Muscle of arm (tissue), 12 donors: Measurements from ENCODE around the gene ZNF532. TPM values are rescaled to one million over a fixed set of nuclear protein-coding genes. Genes with fewer than 3 reads are reported as not detected.
"Not testable (repeated sequence)": the region's sequence is repeated elsewhere in the genome, so short reads cannot be mapped to it uniquely, and the experiment has no call there.

Experiments used
- DNase-seq: peaks from one replicate; pipeline ENCODE4 v3.0.0-alpha.2; 2013
- polyA plus RNA-seq, 12 donors: library from polyadenylated mRNA; unstranded; fragments of 120-200 nt; gene quantifications; one replicate each; pipeline ENCODE4 v1.2.1, GENCODE V29; 2013; ENCODE audit not compliant: insufficient read length in 12 of 12

Gene ZNF532
- polyA plus RNA-seq, 12 donors = 49.7 to 128 (median 68.7) TPM; not detected in 1

DNA sequence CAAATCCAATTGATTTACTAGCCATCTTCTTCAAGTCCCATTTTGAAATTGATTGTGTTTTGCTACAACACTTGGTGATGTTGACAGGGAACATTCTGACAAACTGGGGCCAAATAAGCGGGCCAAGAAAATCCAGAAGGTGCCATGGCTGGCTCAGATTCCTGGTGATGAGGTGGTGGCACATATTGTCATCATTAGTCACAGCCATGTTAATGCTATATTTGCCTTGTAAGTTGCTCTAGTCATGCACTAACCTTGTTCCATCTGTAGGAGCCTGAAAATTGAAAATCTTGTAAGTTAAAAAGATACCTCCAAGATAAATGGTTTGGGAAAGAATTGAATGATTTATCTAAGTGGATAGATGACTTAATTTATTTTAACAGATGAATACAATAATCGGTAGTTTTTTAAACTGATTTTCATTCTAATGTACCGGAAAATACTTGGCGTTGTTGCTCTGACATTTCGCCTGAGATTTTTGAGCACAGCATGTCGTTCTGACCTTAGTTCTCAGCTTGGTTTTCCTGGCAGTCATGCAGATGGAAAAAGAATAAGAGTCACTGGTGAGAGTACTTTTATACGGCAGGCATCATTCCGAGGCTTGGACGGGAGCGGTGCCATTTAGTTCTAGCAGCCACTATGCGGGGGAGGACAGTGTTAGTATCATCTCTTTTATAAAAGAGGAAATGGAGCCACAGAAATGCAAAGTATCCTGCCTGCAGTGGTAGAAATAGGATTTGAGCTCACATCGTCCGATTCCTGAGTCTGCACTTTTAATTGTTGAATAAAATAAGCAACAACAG lies 133.9 kb downstream of the ZNF532 start:
- peak; percentile 75 for DNase-seq

DNA sequence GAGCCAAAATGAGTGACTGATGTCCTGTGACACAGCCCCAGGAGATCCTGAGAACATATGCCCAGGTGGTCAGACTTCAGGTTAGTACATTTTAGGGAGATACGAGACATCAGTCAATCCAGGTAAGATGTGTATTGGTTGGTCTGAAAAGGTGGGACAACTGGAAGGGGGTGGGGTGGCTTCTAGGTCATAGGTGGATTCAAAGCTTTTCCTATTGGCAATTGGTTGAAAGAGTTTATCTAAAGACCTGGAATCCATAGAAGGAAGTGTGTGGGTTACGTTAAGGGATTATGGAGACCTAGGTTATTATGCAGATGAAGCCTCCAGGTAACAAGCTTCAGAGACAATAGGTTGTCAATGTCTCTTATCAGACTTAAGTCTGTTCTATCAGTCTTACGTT lies 136.5 kb downstream of the ZNF532 start:
- no peak for DNase-seq

DNA sequence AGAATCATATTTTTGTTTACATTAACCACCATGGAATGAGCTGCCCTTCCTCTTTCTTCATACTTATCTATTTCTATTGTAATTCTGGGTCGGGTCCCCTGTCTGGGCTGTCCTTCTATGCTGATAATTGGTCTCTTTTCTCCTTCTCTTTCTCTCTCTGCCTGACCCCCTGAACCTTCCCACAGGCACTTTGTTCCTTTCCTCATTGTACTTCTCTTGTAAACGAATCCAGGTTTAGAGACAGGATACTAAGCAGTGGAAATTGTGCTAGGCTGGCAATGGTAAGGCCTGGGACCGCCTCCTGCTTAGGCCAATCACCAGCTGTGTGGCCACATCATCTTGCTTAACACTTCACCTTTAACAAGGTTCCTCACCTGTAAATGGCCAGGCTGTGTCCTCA lies 137.0 kb downstream of the ZNF532 start:
- no peak for DNase-seq

DNA sequence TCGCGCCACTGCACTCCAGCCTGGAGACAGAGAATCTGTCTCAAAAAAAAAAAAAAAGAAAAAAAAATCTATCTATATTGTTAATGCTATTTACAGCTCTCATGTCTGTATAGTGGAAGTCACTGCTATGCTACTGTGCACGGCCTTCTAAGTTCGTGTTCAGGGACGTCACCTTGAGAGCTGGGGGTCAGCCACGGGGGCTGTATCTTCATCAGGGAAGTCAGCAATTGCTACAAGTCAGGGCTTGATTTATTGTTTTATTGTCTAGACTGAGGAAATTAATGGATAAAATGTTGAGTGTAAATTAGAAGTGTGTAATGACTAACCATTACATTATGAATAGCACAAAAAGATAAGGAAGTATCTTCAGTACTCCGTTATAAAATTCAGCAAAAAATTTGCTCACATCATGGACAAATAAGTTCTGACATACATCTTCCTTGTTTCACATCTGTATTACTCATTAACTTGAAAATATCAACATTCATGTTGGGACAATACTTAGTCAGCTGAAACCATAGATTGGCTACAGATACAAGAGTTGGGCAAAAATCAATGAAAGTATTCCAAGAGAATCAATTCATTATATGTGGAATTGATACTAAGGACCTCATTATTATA lies 138.4 kb downstream of the ZNF532 start:
- no peak for DNase-seq

DNA sequence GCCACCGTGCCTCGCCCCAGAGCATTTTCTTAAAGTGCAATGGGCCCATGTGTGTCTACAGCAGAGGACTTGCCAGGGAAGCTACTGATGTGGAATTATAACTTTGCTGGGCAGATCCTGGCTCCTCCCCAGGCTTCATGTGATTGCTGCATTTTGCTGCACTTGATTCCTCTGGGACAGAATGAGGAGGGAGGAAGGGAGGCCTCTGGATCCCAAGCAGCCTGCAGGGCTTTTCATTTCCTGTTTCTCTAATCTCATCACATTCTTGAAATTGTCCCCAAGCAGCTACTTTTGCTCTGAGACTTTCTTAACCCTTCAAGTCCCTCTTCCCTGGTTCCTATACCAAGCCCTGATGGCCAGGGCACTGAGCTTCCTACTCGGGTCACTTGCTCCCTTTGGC lies 140.6 kb downstream of the ZNF532 start:
- DNase-seq = no peak

DNA sequence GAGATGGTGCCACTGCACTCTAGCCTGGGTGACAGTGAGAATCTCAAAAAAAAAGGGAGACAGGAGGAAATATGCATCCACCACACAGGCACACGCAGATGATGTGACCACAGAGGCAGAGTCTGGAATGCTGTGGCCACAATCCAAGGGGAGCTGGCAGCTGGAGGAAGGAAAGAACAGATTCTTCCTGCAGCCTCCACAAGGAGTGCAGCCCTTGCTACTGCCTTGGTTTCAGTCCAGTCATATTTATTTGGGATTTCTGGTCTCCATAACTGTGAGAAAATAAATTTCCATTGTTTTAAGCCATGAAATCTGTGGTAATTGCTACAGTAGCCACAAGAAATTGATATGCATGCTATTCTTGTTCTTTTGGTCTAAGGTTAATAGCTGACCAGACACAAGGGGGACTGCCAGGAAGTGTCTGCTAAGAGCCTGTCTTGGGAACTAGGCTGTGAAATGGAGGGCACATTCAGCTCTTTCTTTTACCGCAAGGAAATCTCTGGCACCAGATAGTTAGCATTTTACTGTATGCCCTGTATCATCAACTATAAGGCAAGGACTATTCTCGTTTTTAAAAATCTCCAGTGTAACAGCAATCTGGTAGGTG lies 141.9 kb downstream of the ZNF532 start:
- no peak for DNase-seq

DNA sequence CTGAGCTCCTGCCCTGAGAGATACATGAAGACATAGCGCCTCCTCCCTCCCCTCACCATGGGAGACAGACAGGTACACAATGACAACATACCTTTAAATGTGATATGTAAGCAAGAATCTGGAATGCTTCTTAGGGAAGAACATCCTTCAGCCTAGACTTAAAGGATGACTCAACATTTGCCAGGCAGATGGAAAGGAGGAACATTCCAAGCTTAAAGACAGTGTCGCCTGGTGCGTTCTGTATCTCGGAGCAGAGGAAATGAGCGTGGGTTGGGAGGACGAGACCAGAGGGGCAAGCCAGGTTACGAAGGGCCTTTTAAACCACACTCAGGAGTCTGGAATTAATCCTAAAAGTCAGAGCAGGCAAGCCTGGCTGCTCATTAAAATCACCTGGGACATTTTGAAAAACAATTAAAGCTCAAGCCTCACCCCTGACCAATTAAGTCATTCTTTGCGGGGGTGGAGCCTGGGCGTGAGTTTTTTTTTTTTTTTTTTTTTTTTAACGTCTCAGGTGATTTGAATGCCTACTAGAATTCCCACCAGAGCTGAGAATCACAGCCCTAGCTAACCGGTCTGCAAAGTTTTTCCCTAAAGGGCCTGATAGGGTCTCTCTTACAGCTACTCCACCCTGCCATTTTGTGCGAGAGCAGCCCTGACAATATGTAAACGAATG lies 143.8 kb downstream of the ZNF532 start:
- DNase-seq = no peak

DNA sequence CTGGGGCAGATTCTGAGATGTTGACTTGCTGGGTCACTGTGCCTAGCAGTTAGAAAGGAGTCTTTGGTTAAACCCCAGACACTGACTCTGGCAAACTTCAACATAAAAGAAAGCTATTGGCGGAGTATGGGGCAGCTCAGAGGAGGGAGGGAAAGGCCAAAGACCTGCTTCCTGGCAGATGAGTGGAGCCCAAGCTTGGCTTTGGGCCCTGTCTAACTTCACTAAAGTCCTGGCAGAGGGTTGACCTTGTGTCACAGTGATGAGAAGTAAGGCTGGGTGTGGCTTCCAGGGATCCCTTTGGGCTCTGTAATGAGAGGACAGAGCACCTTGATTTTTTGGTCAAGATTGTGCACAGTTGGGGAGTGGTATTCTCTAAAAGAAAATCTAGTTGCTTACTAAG lies 145.2 kb downstream of the ZNF532 start:
- no peak for DNase-seq

DNA sequence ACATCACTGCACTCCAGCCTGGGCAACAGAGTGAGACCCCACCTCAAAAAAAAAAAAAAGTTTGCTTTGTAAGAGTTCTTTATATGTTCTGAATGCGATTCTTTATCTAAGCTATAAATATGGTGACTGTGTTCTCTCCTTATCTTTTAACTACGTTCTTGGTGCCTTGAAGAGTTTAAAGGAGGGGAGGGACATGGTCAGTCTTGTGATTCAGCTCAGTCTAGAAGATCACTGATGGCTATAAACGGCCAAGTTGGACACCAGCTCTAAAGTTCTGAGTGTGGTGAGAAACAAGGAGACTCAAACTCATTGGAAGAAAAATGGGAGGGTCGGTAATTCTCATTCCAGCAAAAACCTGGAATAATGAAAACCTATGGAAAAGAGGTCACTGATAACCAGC lies 146.6 kb downstream of the ZNF532 start:
- no peak for DNase-seq

DNA sequence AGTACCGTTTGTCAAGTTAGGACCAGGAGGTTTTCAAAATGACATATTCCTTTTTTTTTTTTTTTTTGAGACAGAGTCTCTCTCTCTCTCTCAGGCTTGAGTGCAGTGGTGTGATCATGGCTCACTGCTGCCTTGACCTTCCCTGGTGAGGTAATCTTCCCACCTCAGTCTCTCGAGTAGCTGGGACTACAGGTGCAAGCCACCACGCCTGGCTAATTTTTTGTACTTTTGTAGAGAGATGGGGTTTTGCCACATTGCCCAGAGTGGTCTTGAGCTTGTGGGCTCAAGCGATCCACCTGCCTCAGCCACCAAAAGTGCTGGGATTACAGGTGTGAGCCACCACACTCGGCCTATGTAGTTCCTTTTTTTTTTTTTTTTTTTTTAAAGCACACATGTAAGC lies 147.1 kb downstream of the ZNF532 start:
- no peak for DNase-seq

DNA sequence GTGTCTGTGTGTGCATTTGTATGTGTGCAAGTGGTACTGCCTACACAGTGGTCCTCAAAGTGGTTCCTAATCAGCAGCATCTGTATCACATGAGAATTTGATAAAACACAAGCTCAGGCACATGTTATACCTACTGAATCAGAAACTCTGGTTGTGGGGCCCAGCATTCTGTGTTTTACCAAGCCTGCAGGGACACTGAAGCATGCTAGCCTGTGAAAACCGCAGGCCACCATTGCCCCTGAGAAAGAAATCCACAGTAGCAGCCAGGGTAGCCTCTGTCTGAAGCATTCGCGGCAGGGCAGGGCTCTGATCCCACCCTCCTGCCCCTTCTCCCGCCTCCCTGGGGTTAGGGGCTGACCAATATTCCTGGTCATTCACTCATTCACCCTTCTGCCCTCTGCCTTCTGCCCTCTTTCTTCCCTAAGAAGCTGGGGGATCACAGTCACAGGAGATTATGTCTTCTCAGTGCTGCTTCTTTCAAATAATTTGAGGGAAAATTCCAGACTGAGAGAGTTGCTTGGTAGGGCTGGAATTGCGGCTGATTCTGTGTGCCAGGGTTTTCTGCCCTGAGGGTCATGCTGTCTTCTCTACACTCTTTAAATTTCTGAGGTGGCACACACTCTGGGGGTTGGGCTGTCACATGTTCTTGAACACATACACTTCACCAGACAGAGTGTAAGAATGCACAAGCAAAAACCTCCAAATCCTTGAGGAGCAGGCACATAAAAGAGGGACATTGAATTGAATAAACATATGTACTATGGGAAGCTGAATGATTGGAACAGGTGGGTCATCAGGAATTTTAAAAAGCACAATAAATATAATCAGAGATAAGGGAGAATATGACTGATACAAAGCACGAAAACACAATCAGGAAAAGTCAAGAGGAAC lies 148.4 kb downstream of the ZNF532 start:
- no peak for DNase-seq

DNA sequence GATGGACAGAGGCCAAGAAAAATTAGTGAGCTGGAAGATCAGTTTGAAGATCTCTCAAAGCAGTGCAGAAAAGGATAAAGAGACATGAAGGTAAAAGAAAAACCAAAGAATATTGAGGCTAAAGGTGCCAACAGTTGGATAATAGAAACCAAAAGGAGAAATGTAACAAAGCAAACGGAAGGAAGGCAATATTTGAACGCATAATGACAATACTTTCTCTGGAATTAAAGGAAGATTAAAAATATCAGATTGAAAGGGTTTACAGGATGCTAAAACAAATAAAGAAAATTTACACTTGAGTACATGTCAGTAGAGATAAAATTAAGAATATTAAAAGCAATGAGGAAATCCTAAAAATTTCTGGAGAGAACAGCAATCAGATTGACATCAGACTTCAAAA lies 149.1 kb downstream of the ZNF532 start:
- no peak for DNase-seq

DNA sequence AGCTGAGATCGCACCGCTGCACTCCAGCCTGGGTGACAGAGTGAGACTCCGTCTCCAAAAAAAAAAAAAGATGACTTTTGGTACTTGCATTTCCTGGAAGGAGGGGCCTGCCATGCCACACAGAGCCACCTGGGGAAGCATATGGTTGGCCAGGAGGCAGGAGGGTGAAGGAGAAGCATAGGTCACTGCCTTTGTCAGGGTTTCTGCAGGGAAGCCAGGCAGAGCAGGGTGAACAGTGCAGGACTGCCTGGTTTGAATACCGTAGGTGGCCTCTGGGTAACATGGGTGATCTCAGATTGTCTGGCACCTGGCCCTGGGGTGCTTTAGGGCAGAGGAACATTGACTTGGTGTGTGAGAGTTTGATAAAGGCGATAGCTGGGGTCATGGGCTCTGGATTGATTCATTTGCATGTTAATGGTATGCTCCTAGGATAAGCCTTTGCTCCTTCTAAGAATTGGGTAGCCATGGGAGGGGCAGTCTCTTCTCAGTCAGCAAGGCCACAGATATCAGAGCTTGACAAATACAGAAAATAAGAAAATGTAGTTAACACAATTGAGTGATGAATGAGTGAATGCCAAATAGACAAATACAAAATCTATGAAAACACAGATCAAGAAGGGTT lies 151.0 kb downstream of the ZNF532 start:
- DNase-seq = no peak

DNA sequence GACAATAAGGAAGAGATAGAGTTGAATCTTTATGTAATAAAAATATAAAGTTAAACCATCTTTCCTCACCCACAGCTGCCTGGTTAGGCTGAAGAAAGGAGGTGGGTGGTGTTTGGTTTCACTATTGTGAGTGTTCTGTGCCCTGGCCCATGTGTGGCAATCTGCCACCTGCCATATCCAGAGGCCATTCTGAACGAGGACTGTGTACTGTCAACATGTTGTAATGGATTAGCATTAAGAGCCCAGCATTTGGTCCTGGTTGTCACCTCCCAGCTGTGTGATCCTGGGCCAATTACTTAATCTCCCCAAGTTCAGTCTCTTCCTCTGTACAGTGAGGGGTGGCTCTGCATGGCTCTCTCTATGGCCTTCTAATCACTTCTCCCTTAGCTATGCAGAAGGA lies 156.8 kb downstream of the ZNF532 start:
- DNase-seq = no peak

DNA sequence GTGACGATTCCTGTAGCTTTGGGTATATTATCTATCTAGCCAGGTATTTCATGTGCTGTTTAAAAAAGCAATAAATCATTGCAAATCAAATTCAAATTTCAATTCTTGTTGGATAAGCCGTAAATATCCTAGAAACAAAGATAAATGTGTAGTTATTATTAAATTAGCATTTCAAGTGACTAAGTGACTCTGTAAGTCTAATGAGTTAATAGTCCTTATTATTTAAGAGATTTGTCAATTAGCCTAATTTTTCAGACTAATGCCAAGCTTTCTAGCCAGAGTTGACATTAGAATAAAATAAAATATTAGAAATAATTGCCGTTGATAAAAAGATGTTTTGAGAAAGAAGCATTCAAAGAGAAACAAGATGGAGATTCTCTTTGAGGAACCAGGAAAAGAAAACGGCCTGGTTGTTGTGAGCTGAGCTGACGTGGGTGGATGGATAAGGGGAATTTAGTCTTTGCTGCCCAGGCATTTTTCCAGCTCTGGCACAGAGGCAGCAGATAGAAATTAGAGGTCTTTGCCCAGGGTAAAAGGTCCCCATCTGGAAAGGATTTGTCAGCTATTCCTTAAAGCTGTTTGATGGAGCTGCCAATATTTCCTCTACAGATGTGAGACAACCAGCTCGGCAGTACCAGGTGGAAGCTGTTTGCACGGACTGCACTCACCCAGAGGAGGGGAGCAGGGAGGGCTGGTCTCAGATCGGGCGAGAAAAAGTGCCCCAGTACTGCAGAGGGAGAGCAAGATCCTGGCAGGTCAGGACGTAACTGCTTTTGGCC lies 157.7 kb downstream of the ZNF532 start:
- peak; percentile 57 for DNase-seq

DNA sequence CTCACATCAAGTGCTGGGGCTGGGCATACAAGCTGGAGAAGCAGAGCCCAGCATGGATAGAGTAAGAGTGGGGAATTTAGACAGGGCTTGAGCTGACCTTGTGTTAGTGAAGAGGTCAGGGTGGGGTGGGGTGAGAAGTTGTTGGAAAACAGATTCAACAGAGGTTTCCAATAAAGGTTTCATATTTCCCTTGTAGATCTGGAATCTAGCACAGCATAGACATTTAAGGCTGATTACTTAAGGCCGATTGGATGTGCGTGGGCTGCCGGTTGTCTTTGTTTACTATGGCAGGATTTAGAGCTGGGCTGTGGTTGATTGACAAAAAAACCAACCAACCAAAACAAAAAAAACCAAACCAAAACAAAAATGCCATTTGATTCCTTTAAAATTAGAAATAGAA lies 160.2 kb downstream of the ZNF532 start:
- no peak for DNase-seq

DNA sequence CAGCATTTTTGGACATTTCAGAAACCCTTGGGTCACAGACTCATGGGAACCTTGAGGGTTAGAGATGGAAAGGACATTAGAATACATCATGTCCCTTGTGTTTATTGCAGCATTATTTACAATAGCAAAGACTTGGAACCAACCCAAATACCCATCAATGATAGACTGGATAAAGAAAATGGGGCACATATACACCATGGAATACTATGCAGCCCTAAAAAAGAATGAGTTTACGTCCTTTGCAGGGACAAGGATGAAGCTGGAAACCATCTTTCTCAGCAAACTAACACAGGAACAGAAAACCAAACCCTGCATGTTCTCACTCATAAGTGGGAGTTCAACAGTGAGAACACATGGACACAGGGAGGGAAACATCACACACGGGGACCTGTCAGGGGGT lies 160.9 kb downstream of the ZNF532 start:
- DNase-seq = not testable (repeated sequence)

DNA sequence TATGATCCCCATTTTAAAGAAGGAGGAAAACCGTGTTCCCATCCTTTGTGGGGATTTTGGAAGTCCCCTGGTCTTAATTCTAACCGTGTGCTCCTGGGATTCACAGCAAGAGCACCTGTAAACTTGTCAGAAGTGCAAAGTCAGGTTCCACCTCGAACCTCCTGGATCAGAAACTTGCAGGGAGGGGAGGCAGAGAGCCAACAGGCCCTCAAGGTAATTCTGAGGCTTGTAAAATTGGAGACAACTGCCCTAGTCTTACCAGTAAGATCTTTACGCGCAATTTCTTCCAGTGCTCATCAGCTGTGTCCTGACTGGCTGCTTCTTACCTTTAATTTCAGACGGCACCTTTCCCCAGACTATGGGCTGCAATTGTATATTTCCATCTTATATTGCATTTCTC lies 161.7 kb downstream of the ZNF532 start:
- no peak for DNase-seq

DNA sequence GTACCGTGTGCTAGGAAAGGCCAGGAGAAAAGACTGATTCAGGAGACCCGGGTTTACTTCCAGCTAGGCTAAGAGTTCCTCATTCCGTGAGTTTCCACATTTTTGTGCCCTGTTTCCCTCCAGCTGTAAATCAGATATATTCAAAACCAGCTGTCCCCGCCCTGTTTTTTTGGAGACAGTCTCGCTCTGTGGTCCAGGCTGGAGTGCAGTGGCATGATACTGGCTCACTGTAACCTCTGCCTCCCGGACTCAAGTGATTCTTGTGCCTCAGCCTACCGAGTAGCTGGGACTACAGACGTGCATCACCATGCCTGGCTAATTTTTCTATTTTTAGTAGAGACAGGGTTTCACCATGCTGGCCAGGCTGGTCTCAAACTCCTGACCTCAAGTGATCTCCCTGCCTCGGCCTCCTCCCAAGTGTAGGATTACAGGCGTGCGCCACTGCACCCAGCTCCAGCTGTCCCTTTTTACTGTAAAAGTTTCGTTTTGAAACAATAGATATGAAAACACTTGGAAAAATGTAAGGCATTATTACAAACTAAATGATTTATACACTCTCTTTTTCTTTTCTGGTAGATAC lies 162.2 kb downstream of the ZNF532 start:
- DNase-seq = no peak
